Natural killer cell (primary cell): ENCODE measurements around the gene SLC35E1. TPM values are rescaled to one million over a fixed set of nuclear protein-coding genes. Genes with fewer than 3 reads are reported as not detected.
"Not testable (repeated sequence)": the region's sequence is repeated elsewhere in the genome, so short reads cannot be mapped to it uniquely, and the experiment has no call there.

Source experiments
- ATAC-seq, 3 donors: fragments of 150-1000 bp in 2 of 3; fragments of 200-7000 bp in 1 of 3; cut with Tn5 transposase; 1 replicate in 1 of 3; 2 replicates in 2 of 3; pipeline ENCODE4 v1.10.0; 2021; ENCODE audit warnings: mild to moderate bottlenecking in 2 of 3, moderate library complexity in 2 of 3
- DNase-seq, 2 donors: peaks; one replicate each; pipeline versions ENCODE4 v3.0.0 to v3.0.0-alpha.2; 2013 to 2021; ENCODE audit warnings: mixed read lengths in 1 of 2
- H3K27ac ChIP-seq: one replicate; pipeline ENCODE4 v1.5.1; 2013; ENCODE audit warnings: mild to moderate bottlenecking, low read length
- H3K27me3 ChIP-seq: one replicate; pipeline ENCODE4 v1.6.1; 2013; ENCODE audit warnings: low read length; ENCODE audit not compliant: control insufficient read depth, insufficient read depth
- H3K36me3 ChIP-seq: one replicate; pipeline ENCODE4 v1.6.1; 2013; ENCODE audit warnings: low read length; ENCODE audit not compliant: control insufficient read depth, insufficient read depth
- H3K4me1 ChIP-seq: one replicate; pipeline ENCODE4 v1.6.1; 2013; ENCODE audit warnings: low read length; ENCODE audit not compliant: control insufficient read depth, insufficient read depth
- H3K4me3 ChIP-seq: one replicate; pipeline ENCODE4 v1.5.1; 2013; ENCODE audit warnings: low read length
- H3K9me3 ChIP-seq: one replicate; pipeline ENCODE4 v1.6.1; 2013; ENCODE audit warnings: low read length; ENCODE audit not compliant: control insufficient read depth, insufficient read depth
- H3K27ac Mint-ChIP-seq, 2 donors: one replicate each; pipeline ENCODE4 v1.8.0; 2022; ENCODE audit warnings: mild to moderate bottlenecking in 2 of 2, mixed read lengths in 2 of 2, moderate library complexity in 1 of 2
- H3K27me3 Mint-ChIP-seq, 2 donors: one replicate each; pipeline ENCODE4 v1.8.0; 2022; ENCODE audit warnings: low read depth in 2 of 2, mixed read lengths in 2 of 2
- H3K36me3 Mint-ChIP-seq: one replicate; pipeline ENCODE4 v1.8.0; 2022; ENCODE audit warnings: mixed read lengths
- H3K4me1 Mint-ChIP-seq, 2 donors: one replicate each; pipeline ENCODE4 v1.8.0; 2022; ENCODE audit warnings: mixed read lengths in 2 of 2
- H3K4me3 Mint-ChIP-seq: one replicate; pipeline ENCODE4 v1.8.0; 2022; ENCODE audit warnings: mild to moderate bottlenecking, moderate library complexity, mixed read lengths
- H3K9me3 Mint-ChIP-seq, 2 donors: one replicate each; pipeline ENCODE4 v1.8.0; 2022; ENCODE audit warnings: mixed read lengths in 2 of 2
- CTCF ChIP-seq: fragments of 200-600 bp; IDR thresholded peaks from one replicate; pipeline ENCODE4 v1.8.0; 2022; ENCODE audit warnings: antibody characterized with exemption
- WGBS: methylation state at CpG from one replicate; pipeline ENCODE4 v1.1.7; 2013; ENCODE audit warnings: missing lambda C conversion rate; ENCODE audit not compliant: insufficient coverage; 5-methylcytosine and 5-hydroxymethylcytosine counted together
- intact Hi-C: fragments of 100-400 bp; cut with micrococcal nuclease; formaldehyde crosslinking; loops from one replicate; pipeline ENCODE4 v1.14.2; 2022
- total RNA-seq, 4 donors: library from RNA; stranded (reverse); fragments of 120-200 nt in 1 of 4; gene quantifications; one replicate each; pipeline versions ENCODE4 v1.2.3 to v1.2.4, GENCODE V29; 2013 to 2022

Gene SLC35E1
- total RNA-seq, 3 donors from 2014 or later (not counting 1 experiment from before 2014, with no cell fraction given) = 53.2 to 55.5 (median 54.2) TPM

- H3K27ac ChIP-seq = no peak overlapping the region
- WGBS = 50% methylated on average over 8 of the region's 8 CpGs
- Mint-ChIP-seq H3K9me3 (no peaks in the 10 kb centered on the region), H3K36me3 (peaks cover 3% of the 10 kb centered on the region), H3K4me3 (no peak overlapping the region), H3K27me3 (no peaks in the 10 kb centered on the region), H3K27ac (no peak overlapping the region), H3K4me1 (peaks cover 0 to 4% of the 10 kb centered on the region in 2 donors)
- H3K4me3 ChIP-seq = no peak overlapping the region
- TF ChIP-seq CTCF = no peak
- intact Hi-C loops = no loop called here
- no peaks in the 10 kb centered on the region for H3K27me3 ChIP-seq
- ATAC-seq (no peak), DNase-seq (no peak)
- H3K36me3 ChIP-seq = peaks cover 32% of the 10 kb centered on the region
- H3K4me1 ChIP-seq = no peaks in the 10 kb centered on the region
- no peaks in the 10 kb centered on the region for H3K9me3 ChIP-seq
Observed at GRCh38 chr19:16554776-16555175, 17.4 kb downstream of the SLC35E1 start.

GRCh38 chr19:16551902-16552301, 20.3 kb downstream of the SLC35E1 start:
- H3K4me3 Mint-ChIP-seq, H3K4me1 ChIP-seq, H3K27me3 ChIP-seq, H3K9me3 Mint-ChIP-seq, H3K27ac ChIP-seq, H3K4me1 Mint-ChIP-seq, H3K9me3 ChIP-seq, ATAC-seq, intact Hi-C loops, H3K36me3 Mint-ChIP-seq, H3K27me3 Mint-ChIP-seq, DNase-seq, H3K27ac Mint-ChIP-seq, H3K4me3 ChIP-seq: not testable (repeated sequence)
- peaks cover 28% of the 10 kb centered on the region for H3K36me3 ChIP-seq
- WGBS = 90% methylated on average over 2 of the region's 6 CpGs

- TF ChIP-seq CTCF = no peak
Observed at GRCh38 chr19:16548956-16549355, 23.3 kb downstream of the SLC35E1 start.

GRCh38 chr19:16544473-16545231, 27.6 kb downstream of the SLC35E1 start:
- no peak for TF ChIP-seq CTCF
- peaks cover 2% of the 10 kb centered on the region for H3K36me3 ChIP-seq
- H3K27me3 ChIP-seq = no peaks in the 10 kb centered on the region
- H3K4me1 ChIP-seq = peaks cover 36% of the 10 kb centered on the region
- intact Hi-C loops = no loop called here
- H3K27ac ChIP-seq = no peak overlapping the region
- Mint-ChIP-seq H3K27ac (peak overlapping the region; percentile 21 to 40), H3K4me3 (peak overlapping the region; percentile 40), H3K36me3 (no peaks in the 10 kb centered on the region), H3K4me1 (peaks cover 28 to 31% of the 10 kb centered on the region in 2 donors), H3K27me3 (no peaks in the 10 kb centered on the region), H3K9me3 (no peaks in the 10 kb centered on the region)
- H3K9me3 ChIP-seq = no peaks in the 10 kb centered on the region
- no peak overlapping the region for H3K4me3 ChIP-seq
- DNase-seq (no peak), ATAC-seq (no peak)
- 82% methylated on average over 10 of the region's 11 CpGs for WGBS

More at GRCh38 chr19:16548956-16549355, 23.3 kb downstream of the SLC35E1 start:
- WGBS = 100% methylated on average over 4 of the region's 4 CpGs
- DNase-seq (no peak), ATAC-seq (no peak)
- intact Hi-C loops = no loop called here
- Histone ChIP-seq H3K4me3 (no peak overlapping the region), H3K27ac (no peak overlapping the region), H3K9me3 (no peaks in the 10 kb centered on the region), H3K27me3 (no peaks in the 10 kb centered on the region), H3K4me1 (peaks cover 4% of the 10 kb centered on the region), H3K36me3 (peaks cover 19% of the 10 kb centered on the region)
- Mint-ChIP-seq H3K27me3 (no peaks in the 10 kb centered on the region), H3K9me3 (no peaks in the 10 kb centered on the region), H3K36me3 (no peaks in the 10 kb centered on the region), H3K4me3 (no peak overlapping the region), H3K4me1 (peaks cover 6 to 9% of the 10 kb centered on the region in 2 donors), H3K27ac (no peak overlapping the region)

- H3K4me3 ChIP-seq, H3K27me3 ChIP-seq, H3K9me3 Mint-ChIP-seq, H3K27ac ChIP-seq, DNase-seq, H3K27me3 Mint-ChIP-seq, H3K36me3 Mint-ChIP-seq, H3K36me3 ChIP-seq, H3K9me3 ChIP-seq, ATAC-seq: not testable (repeated sequence)
- Mint-ChIP-seq H3K4me3 (peak overlapping the region; percentile 94), H3K4me1 (peaks cover 33 to 40% of the 10 kb centered on the region in 2 donors), H3K27ac (peak overlapping the region in 1 of 2 donors; percentile 86)
- H3K4me1 ChIP-seq = peaks cover 37% of the 10 kb centered on the region
- intact Hi-C loops = loop anchor here (2.0 kb wide), 1 partner anchor 29 kb away; the partner anchor contains the start of gene SLC35E1
- 79% methylated on average over 6 of the region's 6 CpGs for WGBS
Observed at GRCh38 chr19:16543734-16544133, 28.5 kb downstream of the SLC35E1 start.
